ENCODE data around the gene ATG7. TPM values are rescaled to one million over a fixed set of nuclear protein-coding genes. Genes with fewer than 3 reads are reported as not detected.
A peak's percentile ranks its signal among the peaks of the same experiment; 100 is the strongest.

Gene ATG7
- total and polyA plus RNA-seq, 9 donors = 11.3 to 22.2 (median 14.9) TPM

- Histone ChIP-seq H3K27ac (ENCODE audit: low read length) (no peak overlapping the region), H3K4me3 (ENCODE audit: low read length) (no peak overlapping the region), H3K36me3 (ENCODE audit: control insufficient read depth, insufficient read depth, low read length) (peaks cover 65% of the 10 kb centered on the region), H3K27me3 (ENCODE audit: control insufficient read depth, insufficient read depth, low read length) (no peaks in the 10 kb centered on the region), H3K9me3 (replicated peaks; ENCODE audit: control insufficient read depth, low read depth, low read length) (no peaks in the 10 kb centered on the region), H3K4me1 (ENCODE audit: control insufficient read depth, insufficient read depth, low read length) (peaks cover 46% of the 10 kb centered on the region)
- DNase-seq = no peak
- WGBS (ENCODE audit: insufficient coverage) = 88% methylated on average over 3 of the region's 3 CpGs
Observed at GRCh38 chr3:11554236-11554610, 282.0 kb downstream of the ATG7 start.

GRCh38 chr3:11554666-11555065 lies 282.5 kb downstream of the ATG7 start:
- H3K36me3 ChIP-seq (ENCODE audit: control insufficient read depth, insufficient read depth, low read length) = peaks cover 69% of the 10 kb centered on the region
- no peak overlapping the region for H3K27ac ChIP-seq (ENCODE audit: low read length)
- no peaks in the 10 kb centered on the region for H3K9me3 ChIP-seq (replicated peaks; ENCODE audit: control insufficient read depth, low read depth, low read length)
- no peaks in the 10 kb centered on the region for H3K27me3 ChIP-seq (ENCODE audit: control insufficient read depth, insufficient read depth, low read length)
- no peak overlapping the region for H3K4me3 ChIP-seq (ENCODE audit: low read length)
- DNase-seq = no peak
- H3K4me1 ChIP-seq (ENCODE audit: control insufficient read depth, insufficient read depth, low read length) = peaks cover 46% of the 10 kb centered on the region
- WGBS (ENCODE audit: insufficient coverage) = 89% methylated on average over 10 of the region's 12 CpGs

GRCh38 chr3:11555211-11555782 lies 283.1 kb downstream of the ATG7 start:
- H3K9me3 ChIP-seq (replicated peaks; ENCODE audit: control insufficient read depth, low read depth, low read length) = no peaks in the 10 kb centered on the region
- no peaks in the 10 kb centered on the region for H3K27me3 ChIP-seq (ENCODE audit: control insufficient read depth, insufficient read depth, low read length)
- peaks cover 71% of the 10 kb centered on the region for H3K36me3 ChIP-seq (ENCODE audit: control insufficient read depth, insufficient read depth, low read length)
- H3K4me3 ChIP-seq (ENCODE audit: low read length) = no peak overlapping the region
- peak overlapping the region; percentile 85 for H3K27ac ChIP-seq (ENCODE audit: low read length)
- H3K4me1 ChIP-seq (ENCODE audit: control insufficient read depth, insufficient read depth, low read length) = peaks cover 51% of the 10 kb centered on the region
- DNase-seq = no peak
- 76% methylated on average over 9 of the region's 13 CpGs for WGBS (ENCODE audit: insufficient coverage)

- peak; percentile 76 for DNase-seq
- Histone ChIP-seq H3K27me3 (ENCODE audit: control insufficient read depth, insufficient read depth, low read length) (no peaks in the 10 kb centered on the region), H3K4me3 (ENCODE audit: low read length) (no peak overlapping the region), H3K4me1 (ENCODE audit: control insufficient read depth, insufficient read depth, low read length) (peaks cover 59% of the 10 kb centered on the region), H3K9me3 (replicated peaks; ENCODE audit: control insufficient read depth, low read depth, low read length) (no peaks in the 10 kb centered on the region), H3K36me3 (ENCODE audit: control insufficient read depth, insufficient read depth, low read length) (peaks cover 67% of the 10 kb centered on the region), H3K27ac (ENCODE audit: low read length) (peak overlapping the region; percentile 85)
- 25% methylated on average over 13 of the region's 23 CpGs for WGBS (ENCODE audit: insufficient coverage)
Observed at GRCh38 chr3:11555881-11556633, 283.9 kb downstream of the ATG7 start.

- H3K27ac ChIP-seq (ENCODE audit: low read length) = peak overlapping the region; percentile 85
- H3K9me3 ChIP-seq (replicated peaks; ENCODE audit: control insufficient read depth, low read depth, low read length) = no peaks in the 10 kb centered on the region
- 61% methylated on average over 6 of the region's 16 CpGs for WGBS (ENCODE audit: insufficient coverage)
- H3K36me3 ChIP-seq (ENCODE audit: control insufficient read depth, insufficient read depth, low read length) = peaks cover 71% of the 10 kb centered on the region
- H3K4me3 ChIP-seq (ENCODE audit: low read length) = no peak overlapping the region
- H3K4me1 ChIP-seq (ENCODE audit: control insufficient read depth, insufficient read depth, low read length) = peaks cover 68% of the 10 kb centered on the region
- H3K27me3 ChIP-seq (ENCODE audit: control insufficient read depth, insufficient read depth, low read length) = no peaks in the 10 kb centered on the region
- peak; percentile 96 for DNase-seq
Observed at GRCh38 chr3:11556851-11557644, 284.9 kb downstream of the ATG7 start.

GRCh38 chr3:11558002-11558401 lies 285.8 kb downstream of the ATG7 start:
- no peak overlapping the region for H3K4me3 ChIP-seq (ENCODE audit: low read length)
- peak; percentile 55 for DNase-seq
- H3K4me1 ChIP-seq (ENCODE audit: control insufficient read depth, insufficient read depth, low read length) = peaks cover 74% of the 10 kb centered on the region
- H3K27ac ChIP-seq (ENCODE audit: low read length) = peak overlapping the region; percentile 26
- peaks cover 73% of the 10 kb centered on the region for H3K36me3 ChIP-seq (ENCODE audit: control insufficient read depth, insufficient read depth, low read length)
- WGBS (ENCODE audit: insufficient coverage) = 60% methylated on average over 12 of the region's 13 CpGs
- no peaks in the 10 kb centered on the region for H3K9me3 ChIP-seq (replicated peaks; ENCODE audit: control insufficient read depth, low read depth, low read length)
- no peaks in the 10 kb centered on the region for H3K27me3 ChIP-seq (ENCODE audit: control insufficient read depth, insufficient read depth, low read length)

- Histone ChIP-seq H3K4me1 (ENCODE audit: control insufficient read depth, insufficient read depth, low read length) (peaks cover 74% of the 10 kb centered on the region), H3K27ac (ENCODE audit: low read length) (peak overlapping the region; percentile 26), H3K9me3 (replicated peaks; ENCODE audit: control insufficient read depth, low read depth, low read length) (no peaks in the 10 kb centered on the region), H3K4me3 (ENCODE audit: low read length) (no peak overlapping the region), H3K27me3 (ENCODE audit: control insufficient read depth, insufficient read depth, low read length) (no peaks in the 10 kb centered on the region), H3K36me3 (ENCODE audit: control insufficient read depth, insufficient read depth, low read length) (peaks cover 73% of the 10 kb centered on the region)
- no peak for DNase-seq
- 61% methylated on average over 17 of the region's 17 CpGs for WGBS (ENCODE audit: insufficient coverage)
Observed at GRCh38 chr3:11558411-11558903, 286.3 kb downstream of the ATG7 start.

- Histone ChIP-seq H3K27me3 (ENCODE audit: control insufficient read depth, insufficient read depth, low read length) (no peaks in the 10 kb centered on the region), H3K4me3 (ENCODE audit: low read length) (no peak overlapping the region), H3K36me3 (ENCODE audit: control insufficient read depth, insufficient read depth, low read length) (peaks cover 73% of the 10 kb centered on the region), H3K27ac (ENCODE audit: low read length) (no peak overlapping the region), H3K4me1 (ENCODE audit: control insufficient read depth, insufficient read depth, low read length) (peaks cover 72% of the 10 kb centered on the region), H3K9me3 (replicated peaks; ENCODE audit: control insufficient read depth, low read depth, low read length) (no peaks in the 10 kb centered on the region)
- 83% methylated on average over 20 of the region's 37 CpGs for WGBS (ENCODE audit: insufficient coverage)
- DNase-seq = no peak
Observed at GRCh38 chr3:11558918-11559815, 287.0 kb downstream of the ATG7 start.

GRCh38 chr3:11559816-11560633 lies 287.8 kb downstream of the ATG7 start:
- peaks cover 70% of the 10 kb centered on the region for H3K4me1 ChIP-seq (ENCODE audit: control insufficient read depth, insufficient read depth, low read length)
- DNase-seq = no peak
- H3K27ac ChIP-seq (ENCODE audit: low read length) = no peak overlapping the region
- no peaks in the 10 kb centered on the region for H3K9me3 ChIP-seq (replicated peaks; ENCODE audit: control insufficient read depth, low read depth, low read length)
- no peak overlapping the region for H3K4me3 ChIP-seq (ENCODE audit: low read length)
- no peaks in the 10 kb centered on the region for H3K27me3 ChIP-seq (ENCODE audit: control insufficient read depth, insufficient read depth, low read length)
- H3K36me3 ChIP-seq (ENCODE audit: control insufficient read depth, insufficient read depth, low read length) = peaks cover 73% of the 10 kb centered on the region
- WGBS (ENCODE audit: insufficient coverage) = 70% methylated on average over 9 of the region's 15 CpGs
